A172 (cell line): ENCODE measurements around the gene FGL2. TPM values are rescaled to one million over a fixed set of nuclear protein-coding genes. Genes with fewer than 3 reads are reported as not detected.
"Not testable (repeated sequence)": the region's sequence is repeated elsewhere in the genome, so short reads cannot be mapped to it uniquely, and the experiment has no call there.

Experiments
- DNase-seq: peaks from one replicate; pipeline ENCODE4 v3.0.0-alpha.2; 2015; ENCODE audit warnings: low spot score
- total RNA-seq: library from RNA; depleted of rRNA; stranded (reverse); fragments of >200 nt; shearing (Covaris generic); gene quantifications from 2 replicates; pipeline ENCODE4 v1.2.3, GENCODE V29; 2014; rRNA removed

FGL2 gene, protein sequence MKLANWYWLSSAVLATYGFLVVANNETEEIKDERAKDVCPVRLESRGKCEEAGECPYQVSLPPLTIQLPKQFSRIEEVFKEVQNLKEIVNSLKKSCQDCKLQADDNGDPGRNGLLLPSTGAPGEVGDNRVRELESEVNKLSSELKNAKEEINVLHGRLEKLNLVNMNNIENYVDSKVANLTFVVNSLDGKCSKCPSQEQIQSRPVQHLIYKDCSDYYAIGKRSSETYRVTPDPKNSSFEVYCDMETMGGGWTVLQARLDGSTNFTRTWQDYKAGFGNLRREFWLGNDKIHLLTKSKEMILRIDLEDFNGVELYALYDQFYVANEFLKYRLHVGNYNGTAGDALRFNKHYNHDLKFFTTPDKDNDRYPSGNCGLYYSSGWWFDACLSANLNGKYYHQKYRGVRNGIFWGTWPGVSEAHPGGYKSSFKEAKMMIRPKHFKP
- 0.09 TPM in 1 of 2 replicates, not detected in the other for total RNA-seq

DNA sequence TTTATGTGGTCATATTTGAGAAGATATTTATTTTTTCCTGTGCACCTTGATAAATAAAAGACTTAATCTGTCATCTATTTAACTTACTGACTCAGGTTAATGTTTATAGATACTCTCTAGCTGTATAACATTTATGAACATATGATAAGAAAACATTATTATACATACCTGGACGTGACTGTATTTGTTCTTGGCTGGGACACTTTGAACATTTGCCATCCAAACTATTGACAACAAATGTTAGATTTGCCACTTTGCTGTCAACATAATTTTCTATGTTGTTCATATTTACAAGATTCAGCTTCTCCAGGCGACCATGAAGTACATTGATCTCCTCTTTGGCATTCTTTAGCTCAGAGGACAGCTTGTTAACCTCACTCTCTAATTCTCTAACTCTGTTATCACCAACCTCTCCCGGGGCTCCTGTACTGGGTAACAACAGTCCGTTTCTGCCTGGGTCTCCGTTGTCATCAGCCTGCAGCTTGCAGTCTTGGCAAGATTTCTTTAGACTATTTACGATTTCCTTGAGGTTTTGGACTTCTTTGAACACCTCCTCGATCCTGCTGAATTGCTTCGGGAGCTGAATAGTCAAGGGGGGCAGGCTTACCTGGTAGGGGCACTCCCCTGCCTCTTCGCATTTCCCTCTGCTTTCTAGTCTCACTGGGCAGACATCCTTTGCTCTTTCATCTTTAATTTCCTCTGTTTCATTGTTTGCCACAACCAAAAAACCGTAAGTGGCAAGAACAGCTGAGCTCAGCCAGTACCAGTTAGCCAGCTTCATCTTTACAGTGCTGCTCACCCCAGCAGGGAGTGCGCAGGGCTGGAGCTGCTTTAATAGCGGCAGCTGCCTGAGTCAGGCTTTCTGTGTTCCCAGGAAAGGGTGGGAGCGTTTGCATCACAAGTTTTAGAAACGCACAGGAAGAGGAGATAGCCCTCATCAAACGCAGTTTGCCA lies at the start of gene FGL2:
Gene FGL2 (minus strand): TSS at position 807 of the 954 bp plus-strand sequence. CDS start 26 bp downstream, at position 781.
- DNase-seq = peak; percentile 48

GRCh38 chr7:77248154-77248553 lies 48.5 kb upstream of the FGL2 start:
- DNase-seq = no peak

DNA sequence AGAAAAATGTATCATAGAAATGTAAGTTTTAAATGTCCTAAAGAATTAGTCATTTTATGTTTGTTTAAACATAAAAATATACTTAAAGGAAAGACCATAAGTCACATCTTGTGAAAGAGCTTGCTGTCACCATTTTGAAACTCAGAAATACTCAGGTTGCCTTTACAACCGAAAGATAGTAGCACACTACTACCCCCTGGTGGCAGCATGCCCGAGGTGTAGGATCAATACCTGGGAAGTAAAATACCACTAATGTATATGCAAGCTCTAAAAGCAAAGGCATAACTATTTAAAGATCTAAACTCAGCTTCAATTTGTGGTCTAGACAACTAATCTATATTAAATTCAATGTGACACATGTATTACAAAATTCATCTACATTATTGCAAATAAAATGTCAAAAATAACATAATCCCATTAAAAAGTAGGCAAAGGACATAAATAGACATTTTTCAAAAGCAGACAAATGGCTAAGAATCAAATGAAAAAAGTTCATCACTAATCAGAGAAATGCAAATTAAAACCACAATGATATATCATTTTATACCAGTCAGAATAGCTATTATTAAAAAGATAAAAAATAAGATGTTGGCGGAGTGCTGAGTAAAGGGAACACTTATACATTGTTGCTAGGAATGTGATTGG lies 47.7 kb upstream of the FGL2 start:
- DNase-seq = peak; percentile 73

DNA sequence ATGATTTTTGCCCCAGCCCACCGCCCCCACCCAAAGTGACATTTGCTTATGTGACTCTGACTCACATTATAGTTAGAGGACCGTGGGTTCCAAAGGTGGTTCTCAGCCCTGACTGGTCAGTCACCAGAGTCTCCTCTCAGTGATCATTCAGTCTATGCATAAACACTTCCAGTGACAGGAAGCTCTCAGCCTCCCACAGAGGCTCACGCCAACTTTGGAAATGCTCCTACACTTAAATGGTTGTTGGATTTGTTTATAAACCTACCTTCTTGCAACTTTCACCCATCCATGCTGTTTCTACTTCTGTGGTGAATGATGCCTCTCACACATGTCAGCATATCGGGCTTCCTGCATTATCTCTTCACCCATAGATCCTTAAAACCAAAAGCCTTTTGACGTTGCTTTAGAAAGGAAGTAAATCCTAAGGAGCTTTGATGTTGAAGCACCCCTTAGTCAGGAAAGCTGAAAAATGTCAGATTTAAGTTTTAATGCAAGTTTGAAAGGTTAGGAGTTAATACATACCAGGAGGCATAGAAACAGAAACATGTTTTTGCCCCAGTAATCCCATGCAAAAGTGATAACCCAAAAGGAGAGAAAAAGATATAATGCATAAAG lies 46.5 kb upstream of the FGL2 start:
- no peak for DNase-seq

DNA sequence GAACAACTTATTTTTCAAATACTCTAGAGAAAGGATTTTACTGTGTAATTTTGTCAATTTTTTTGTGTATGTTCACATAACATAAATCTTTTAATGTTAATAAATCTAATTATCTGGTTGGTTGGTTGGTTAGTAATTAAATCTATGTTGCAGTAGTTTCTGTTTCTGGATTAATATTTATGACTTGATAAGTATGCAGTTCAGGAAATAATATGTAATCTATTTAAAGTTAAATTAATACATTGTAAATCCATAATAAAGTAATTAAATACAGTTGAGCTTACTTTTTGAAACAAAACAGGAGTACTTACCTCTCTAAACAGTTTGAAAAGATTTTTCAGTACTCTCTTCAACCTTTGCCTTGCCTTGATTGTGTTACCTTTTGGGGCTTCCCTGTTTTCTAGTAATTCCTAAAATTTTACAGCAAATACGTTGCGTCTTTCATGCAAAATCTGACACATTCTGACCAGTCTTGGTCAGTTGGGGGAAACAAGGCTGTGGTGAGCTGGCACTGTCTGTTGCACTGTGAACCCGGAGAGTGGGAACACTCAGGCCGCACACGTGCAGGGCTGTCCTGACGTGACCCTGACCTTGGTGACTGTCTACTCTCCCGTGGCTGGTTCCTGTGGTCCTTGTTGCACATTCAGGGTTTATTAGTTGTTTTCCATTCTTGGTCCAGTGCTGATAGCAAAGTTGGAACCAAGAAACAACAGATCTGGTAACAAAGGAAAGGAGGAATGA lies 45.6 kb upstream of the FGL2 start:
- DNase-seq = no peak

- DNase-seq = no peak
These were observed 44.8 kb upstream of the FGL2 start for GRCh38 chr7:77244222-77244934.

- no peak for DNase-seq
These were observed 42.9 kb upstream of the FGL2 start for GRCh38 chr7:77242554-77242953.

DNA sequence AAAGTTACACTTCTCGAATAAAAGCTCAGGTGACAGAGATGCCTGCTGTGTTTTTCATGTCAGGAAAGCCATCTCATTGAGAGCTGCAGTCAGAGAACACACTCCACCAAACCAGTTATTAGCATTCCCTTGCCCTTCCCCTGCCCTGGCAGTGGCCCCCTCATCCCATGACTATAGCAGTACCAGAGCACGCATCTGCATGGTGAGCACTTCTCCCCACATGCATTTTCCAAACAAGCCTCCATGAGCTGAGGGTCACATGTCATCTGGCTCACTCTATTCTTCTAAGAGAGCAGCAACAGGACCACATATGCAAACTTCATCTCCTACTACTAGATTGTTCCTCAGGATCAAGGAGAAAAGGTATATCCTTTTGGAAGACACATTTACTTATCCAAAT lies 42.4 kb upstream of the FGL2 start:
- no peak for DNase-seq

DNA sequence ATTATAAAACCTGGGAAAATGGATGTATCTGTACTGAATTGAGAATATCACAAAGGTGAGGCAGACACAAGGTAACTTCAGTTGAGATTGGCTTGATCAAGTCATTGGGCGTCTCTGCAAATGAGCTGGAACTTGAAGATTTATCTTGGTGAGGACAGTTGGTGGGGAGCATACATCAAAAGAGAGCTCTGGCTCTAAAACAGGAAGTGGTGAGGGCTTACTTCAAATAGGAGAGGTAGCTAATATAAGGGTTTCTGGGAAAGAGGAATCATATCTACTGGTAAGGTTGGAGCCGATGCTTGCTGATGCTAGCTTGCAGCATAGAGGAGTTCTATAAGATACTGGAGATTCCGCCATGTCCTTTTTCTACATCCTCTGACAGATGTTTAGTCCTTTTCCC lies 39.9 kb upstream of the FGL2 start:
- no peak for DNase-seq

DNA sequence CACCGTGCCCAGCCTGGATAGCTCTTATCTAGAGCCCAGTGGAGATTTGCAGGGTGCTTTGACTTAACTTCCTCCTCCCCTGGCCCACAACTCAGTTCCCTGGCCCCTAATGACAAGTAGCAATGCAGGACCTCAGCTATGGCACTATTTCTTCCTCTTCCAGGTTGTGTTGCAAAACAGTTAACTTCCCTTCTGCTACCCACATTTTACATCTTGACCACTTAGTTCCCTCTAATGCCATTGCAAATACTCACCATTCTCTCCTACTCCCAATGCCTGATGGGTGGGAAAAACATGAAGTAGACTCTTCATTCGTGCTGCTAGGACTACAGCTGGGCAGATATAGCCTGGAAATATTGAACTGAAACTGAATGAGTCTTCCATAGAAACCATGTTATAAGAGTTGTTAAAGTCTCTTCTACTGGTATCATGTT lies 39.1 kb upstream of the FGL2 start:
- DNase-seq = no peak

DNA sequence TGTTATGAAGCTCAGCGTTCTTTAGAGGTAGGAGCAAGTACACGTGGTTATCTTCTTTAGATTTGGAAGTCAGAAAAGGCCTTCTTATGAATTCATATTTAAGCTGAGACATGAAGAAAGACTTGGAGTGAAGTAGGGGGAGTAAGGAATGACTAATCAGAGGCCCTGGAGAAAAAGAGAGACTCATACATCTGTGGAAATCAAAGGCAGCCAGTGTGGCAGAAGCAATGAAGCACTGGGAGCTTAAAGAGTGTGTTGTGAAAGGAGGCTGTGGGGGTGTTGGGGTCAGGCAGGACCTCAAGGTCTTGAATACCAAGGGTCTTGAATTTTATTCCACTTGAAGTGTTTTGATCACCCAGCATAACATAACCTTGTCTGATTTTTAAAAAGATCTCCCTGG lies 35.7 kb upstream of the FGL2 start:
- DNase-seq = no peak

- no peak for DNase-seq
These were observed 32.8 kb upstream of the FGL2 start for GRCh38 chr7:77232467-77232866.

GRCh38 chr7:77228795-77229194 lies 29.2 kb upstream of the FGL2 start:
- DNase-seq = not testable (repeated sequence)

- no peak for DNase-seq
These were observed 26.8 kb upstream of the FGL2 start for GRCh38 chr7:77226357-77226839.

DNA sequence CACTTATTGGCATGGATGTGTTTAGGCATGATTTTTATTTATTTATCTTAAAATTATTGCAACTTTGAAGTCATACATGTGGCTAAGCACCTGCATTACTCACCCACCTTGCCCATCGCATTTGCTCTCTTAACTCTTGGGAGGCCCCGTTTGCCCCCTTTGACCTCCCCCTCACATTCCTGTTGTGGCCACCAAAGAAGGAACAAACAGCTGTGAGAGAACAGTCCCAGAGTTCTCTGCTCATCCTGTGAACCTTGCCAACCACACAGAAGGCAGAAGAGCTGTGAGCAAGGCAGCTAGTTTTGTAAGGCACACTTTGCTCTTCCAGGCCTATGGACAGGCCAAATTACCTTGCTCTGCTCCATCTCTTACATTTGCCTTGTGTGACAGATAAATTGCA lies 23.6 kb upstream of the FGL2 start:
- no peak for DNase-seq

DNA sequence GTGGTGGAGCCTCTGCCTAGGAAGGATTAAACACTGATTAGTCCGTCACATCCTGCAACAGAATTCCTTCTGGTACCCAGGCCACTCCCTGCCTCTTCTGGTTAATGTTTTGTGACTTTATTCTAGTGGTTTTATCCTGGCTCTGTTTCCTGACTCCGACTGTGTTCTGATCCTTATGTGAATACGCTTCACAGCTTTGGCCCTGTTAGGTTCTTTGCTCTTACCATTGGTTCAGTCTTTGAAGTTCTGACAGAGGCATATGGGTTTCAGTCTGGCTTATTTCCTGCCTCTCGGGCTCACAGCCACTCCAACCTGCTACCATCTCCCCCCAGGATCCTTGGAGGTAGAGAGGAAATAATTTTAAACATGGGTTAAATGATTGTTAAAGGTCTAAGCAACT lies 23.2 kb upstream of the FGL2 start:
- no peak for DNase-seq

DNA sequence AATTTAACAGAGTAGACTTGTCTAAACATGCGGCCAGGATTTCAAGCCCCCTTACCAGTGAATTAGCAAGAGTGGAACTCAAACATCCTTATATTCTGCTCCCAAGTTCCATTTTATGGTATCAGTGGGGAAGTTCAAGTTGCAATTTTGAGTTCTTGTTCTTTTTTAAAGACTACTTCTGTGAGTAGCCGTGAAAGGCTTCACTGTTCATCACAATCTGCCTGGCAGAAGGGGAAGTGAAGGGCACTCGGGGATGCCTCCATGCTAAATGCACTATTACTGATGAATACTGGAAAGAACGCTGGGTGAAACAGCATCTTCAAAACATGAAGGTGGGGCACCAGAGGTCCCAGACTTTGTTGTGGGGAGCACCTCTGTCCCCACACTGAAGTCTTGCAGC lies 22.4 kb upstream of the FGL2 start:
- DNase-seq = no peak

- DNase-seq = not testable (repeated sequence)
These were observed 20.2 kb upstream of the FGL2 start for GRCh38 chr7:77219701-77220331.

- DNase-seq = no peak
These were observed 18.0 kb upstream of the FGL2 start for GRCh38 chr7:77217474-77218185.
